Activated T-cell treated with anti-CD3 and anti-CD28 coated beads, Interleukin-2, amount 50 U/mL, for 1 hour (primary cell): ENCODE results near the gene KLHL8.

ENCODE experiments used
- DNase-seq: peaks from one replicate; pipeline ENCODE4 v3.0.0-alpha.2; 2020

KLHL8 gene

GRCh38 chr4:87118826-87119225 lies 101.6 kb downstream of the KLHL8 start:
- no peak for DNase-seq

GRCh38 chr4:87118421-87118820 lies 102.0 kb downstream of the KLHL8 start:
- DNase-seq = no peak

GRCh38 chr4:87117732-87118075 lies 102.7 kb downstream of the KLHL8 start:
- no peak for DNase-seq

- DNase-seq = no peak
Measured at GRCh38 chr4:87117051-87117731, 103.2 kb downstream of the KLHL8 start.

GRCh38 chr4:87116231-87116630 lies 104.2 kb downstream of the KLHL8 start:
- DNase-seq = no peak

- DNase-seq = no peak
Measured at GRCh38 chr4:87114245-87115062, 106.0 kb downstream of the KLHL8 start.

- no peak for DNase-seq
Measured at GRCh38 chr4:87112063-87112462, 108.4 kb downstream of the KLHL8 start.
